ENCODE results near the gene ATAT1.
"Not testable (repeated sequence)": the region's sequence is repeated elsewhere in the genome, so short reads cannot be mapped to it uniquely, and the experiment has no call there.

The ATAT1 gene

GRCh38 chr6:30654798-30655742 lies 28.4 kb downstream of the ATAT1 start:
- Mint-ChIP-seq H3K36me3 (ENCODE audit: low read depth) (peaks cover 50% of the 10 kb centered on the region), H3K4me3 (no peak overlapping the region)
- no peak for ATAC-seq

GRCh38 chr6:30655743-30656094 lies 29.0 kb downstream of the ATAT1 start:
- ATAC-seq (no peak), DNase-seq (no peak)
- Mint-ChIP-seq H3K4me3 (no peak overlapping the region), H3K4me1 (peaks cover 2% of the 10 kb centered on the region), H3K9me3 (no peaks in the 10 kb centered on the region), H3K27me3 (no peaks in the 10 kb centered on the region), H3K36me3 (ENCODE audit: low read depth) (peaks cover 52% of the 10 kb centered on the region), H3K27ac (peak overlapping the region; percentile 17)

More at GRCh38 chr6:30654798-30655742, 28.4 kb downstream of the ATAT1 start:
- Mint-ChIP-seq H3K27me3 (no peaks in the 10 kb centered on the region), H3K9me3 (no peaks in the 10 kb centered on the region), H3K4me1 (peaks cover 2% of the 10 kb centered on the region), H3K27ac (peak overlapping the region; percentile 17)
- no peak for DNase-seq

- no peaks in the 10 kb centered on the region for H3K27me3 Mint-ChIP-seq
- ATAC-seq = no peak
- H3K4me3 Mint-ChIP-seq = no peak overlapping the region
Observed at GRCh38 chr6:30656513-30656912, 29.8 kb downstream of the ATAT1 start.

GRCh38 chr6:30657454-30657853 lies 30.8 kb downstream of the ATAT1 start:
- H3K27me3 Mint-ChIP-seq = no peaks in the 10 kb centered on the region
- no peaks in the 10 kb centered on the region for H3K4me1 Mint-ChIP-seq
- H3K27ac Mint-ChIP-seq = peak overlapping the region; percentile 39
- ATAC-seq = no peak
- no peak overlapping the region for H3K4me3 Mint-ChIP-seq
- H3K36me3 Mint-ChIP-seq (ENCODE audit: low read depth) = peaks cover 53% of the 10 kb centered on the region
- DNase-seq = no peak
- H3K9me3 Mint-ChIP-seq = no peaks in the 10 kb centered on the region

More at GRCh38 chr6:30656513-30656912, 29.8 kb downstream of the ATAT1 start:
- Mint-ChIP-seq H3K27ac (no peak overlapping the region), H3K9me3 (no peaks in the 10 kb centered on the region), H3K4me1 (no peaks in the 10 kb centered on the region), H3K36me3 (ENCODE audit: low read depth) (peaks cover 50% of the 10 kb centered on the region)
- no peak for DNase-seq

GRCh38 chr6:30657922-30658321 lies 31.2 kb downstream of the ATAT1 start:
- H3K4me3 Mint-ChIP-seq, ATAC-seq, H3K4me1 Mint-ChIP-seq, H3K9me3 Mint-ChIP-seq, H3K27ac Mint-ChIP-seq, DNase-seq, H3K27me3 Mint-ChIP-seq: not testable (repeated sequence)
- peaks cover 56% of the 10 kb centered on the region for H3K36me3 Mint-ChIP-seq (ENCODE audit: low read depth)

GRCh38 chr6:30664994-30665767 lies 38.5 kb downstream of the ATAT1 start:
- Mint-ChIP-seq H3K4me3 (no peak overlapping the region), H3K27ac (no peak overlapping the region), H3K4me1 (peaks cover 16% of the 10 kb centered on the region), H3K27me3 (no peaks in the 10 kb centered on the region), H3K36me3 (ENCODE audit: low read depth) (peaks cover 48% of the 10 kb centered on the region), H3K9me3 (no peaks in the 10 kb centered on the region)
- DNase-seq (no peak), ATAC-seq (no peak)

- peaks cover 22% of the 10 kb centered on the region for H3K4me1 Mint-ChIP-seq
- DNase-seq (peak; percentile 72), ATAC-seq (peak; percentile 95)
- peak overlapping the region; percentile 67 for H3K27ac Mint-ChIP-seq
- peaks cover 52% of the 10 kb centered on the region for H3K36me3 Mint-ChIP-seq (ENCODE audit: low read depth)
- H3K4me3 Mint-ChIP-seq, H3K9me3 Mint-ChIP-seq, H3K27me3 Mint-ChIP-seq: not testable (repeated sequence)
Observed at GRCh38 chr6:30666300-30666699, 39.6 kb downstream of the ATAT1 start.

- Mint-ChIP-seq H3K27ac (peak overlapping the region; percentile 2), H3K9me3 (no peaks in the 10 kb centered on the region), H3K4me3 (peak overlapping the region; percentile 93), H3K36me3 (ENCODE audit: low read depth) (peaks cover 32% of the 10 kb centered on the region), H3K4me1 (peaks cover 33% of the 10 kb centered on the region), H3K27me3 (peaks cover 2% of the 10 kb centered on the region)
- ATAC-seq (no peak), DNase-seq (no peak)
Observed at GRCh38 chr6:30670760-30671527, 44.3 kb downstream of the ATAT1 start.

- peak; percentile 93 for DNase-seq
- Mint-ChIP-seq H3K9me3 (no peaks in the 10 kb centered on the region), H3K4me3 (peak within 1 kb of the TSS; percentile 93), H3K36me3 (ENCODE audit: low read depth) (peaks cover 35% of the 10 kb centered on the region), H3K27me3 (peaks cover 2% of the 10 kb centered on the region), H3K4me1 (peaks cover 26% of the 10 kb centered on the region), H3K27ac (peak within 1 kb of the TSS; percentile 91)
- ATAC-seq = peak; percentile 82
Observed at GRCh38 chr6:30672445-30673253, 46.0 kb downstream of the ATAT1 start, which contains the start of gene DHX16. Gene DHX16 (minus strand): TSS chr6:30673006. CDS start chr6:30672841, 165 bp downstream.

- Mint-ChIP-seq H3K4me3 (peak overlapping the region; percentile 25), H3K36me3 (ENCODE audit: low read depth) (peaks cover 55% of the 10 kb centered on the region), H3K4me1 (peaks cover 41% of the 10 kb centered on the region)
Observed at GRCh38 chr6:30676660-30677285, 50.1 kb downstream of the ATAT1 start.

GRCh38 chr6:30678964-30679726 lies 52.5 kb downstream of the ATAT1 start:
- peaks cover 39% of the 10 kb centered on the region for H3K4me1 Mint-ChIP-seq
- no peaks in the 10 kb centered on the region for H3K27me3 Mint-ChIP-seq
- H3K9me3 Mint-ChIP-seq = no peaks in the 10 kb centered on the region
- DNase-seq (peak; percentile 95), ATAC-seq (peak; percentile 52)
- peaks cover 75% of the 10 kb centered on the region for H3K36me3 Mint-ChIP-seq (ENCODE audit: low read depth)
- peak overlapping the region; percentile 98 for H3K27ac Mint-ChIP-seq
- peak overlapping the region; percentile 100 for H3K4me3 Mint-ChIP-seq

More at GRCh38 chr6:30676660-30677285, 50.1 kb downstream of the ATAT1 start:
- H3K27me3 Mint-ChIP-seq = peaks cover 2% of the 10 kb centered on the region
- H3K9me3 Mint-ChIP-seq = no peaks in the 10 kb centered on the region
- no peak for ATAC-seq
- no peak for DNase-seq
- no peak overlapping the region for H3K27ac Mint-ChIP-seq

GRCh38 chr6:30679765-30680535 lies 53.3 kb downstream of the ATAT1 start:
- no peaks in the 10 kb centered on the region for H3K27me3 Mint-ChIP-seq
- H3K36me3 Mint-ChIP-seq (ENCODE audit: low read depth) = peaks cover 81% of the 10 kb centered on the region
- DNase-seq = no peak
- H3K4me3 Mint-ChIP-seq = peak overlapping the region; percentile 100
- H3K27ac Mint-ChIP-seq = peak overlapping the region; percentile 98
- H3K4me1 Mint-ChIP-seq = peaks cover 38% of the 10 kb centered on the region
- ATAC-seq = no peak
- H3K9me3 Mint-ChIP-seq = no peaks in the 10 kb centered on the region

Measured in activated naive CD8-positive, alpha-beta T cell treated with anti-CD3 and anti-CD28 coated beads, Interleukin-2, amount 50 U/mL, for 24 hours (primary cell).